H1 (cell line): ENCODE data around the gene GATD1. TPM values are rescaled to one million over a fixed set of nuclear protein-coding genes. Genes with fewer than 3 reads are reported as not detected.

Source experiments
- EGR1 ChIP-seq: IDR thresholded peaks from 2 replicates; pipeline ENCODE4 v1.6.1; 2011; ENCODE audit warnings: low read depth, low read length, borderline replicate concordance
- HDAC6 ChIP-seq: IDR thresholded peaks from one replicate; pipeline ENCODE4 v1.7.1; 2012; ENCODE audit warnings: low read depth, mild to moderate bottlenecking, inconsistent platforms, low read length, moderate library complexity
- SP2 ChIP-seq: IDR thresholded peaks from 2 replicates; pipeline ENCODE4 v1.6.1; 2012; ENCODE audit warnings: mild to moderate bottlenecking, low read length, inconsistent platforms
- TEAD4 ChIP-seq: IDR thresholded peaks from 2 replicates; pipeline ENCODE4 v1.6.1; 2012; ENCODE audit warnings: low read depth, low read length, inconsistent platforms, mixed read lengths
- polyA plus RNA-seq, 7 experiments: library from polyadenylated mRNA; depleted of rRNA in 3 of 7; stranded (reverse) in 5 of 7; unstranded in 2 of 7; fragments of >200 nt in 5 of 7; fragments of 200-250 nt in 2 of 7; gene quantifications; 1 replicate in 5 of 7; 2 replicates in 1 of 7; 4 replicates in 1 of 7; pipeline versions ENCODE4 v1.2.1 to v1.2.3, GENCODE V29; 2011 to 2013; ENCODE audit warnings: missing spikeins in 2 of 7, mixed read lengths in 2 of 7
- total RNA-seq: library from RNA; stranded (reverse); fragmentation: NEBNext Ultra II Directional; extraction: Animal tissue kit (Norgen Biotek cat#: 25700); gene quantifications from 2 replicates; pipeline ENCODE4 v1.2.1, GENCODE V29; 2021

The GATD1 gene
- total and polyA plus RNA-seq, 2 of the 8 experiments (the other 6 are each of a cell fraction or from before 2014, with no cell fraction given), result 47.5 to 54.8 TPM

GRCh38 chr11:813072-813455, 35.8 kb upstream of the GATD1 start (continued):
- TF ChIP-seq SP2, result no peak
- no peak for TF ChIP-seq HDAC6
- no peak for TF ChIP-seq EGR1
- no peak for TF ChIP-seq TEAD4
